ENCODE measurements around the gene MLEC.

Gene MLEC

GRCh38 chr12:120692524-120693033, 5.6 kb downstream of the MLEC start:
- no peak for DNase-seq (ENCODE audit: low read depth in 2 of 2)

DNA sequence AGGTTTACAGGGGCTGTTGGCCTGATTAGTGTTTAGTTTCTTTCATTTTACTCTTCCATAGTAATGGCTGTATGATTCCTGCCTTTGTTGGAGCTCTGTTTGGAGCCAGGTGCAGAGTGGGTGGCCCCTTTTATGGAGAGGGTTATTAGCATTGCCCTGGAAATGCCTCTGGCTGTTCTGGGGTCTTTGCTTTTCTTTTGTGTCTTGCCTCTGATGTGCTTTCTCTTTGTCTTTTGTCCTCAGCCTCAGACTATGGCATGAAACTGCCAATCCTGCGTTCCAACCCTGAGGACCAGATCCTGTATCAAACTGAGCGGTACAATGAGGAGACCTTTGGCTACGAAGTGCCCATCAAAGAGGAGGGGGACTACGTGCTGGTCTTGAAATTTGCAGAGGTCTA, 6.9 kb downstream of the MLEC start:
- no peak for DNase-seq (ENCODE audit: low read depth in 2 of 2)

GRCh38 chr12:120696626-120697025, 9.7 kb downstream of the MLEC start:
- no peak for DNase-seq (ENCODE audit: low read depth in 2 of 2)

DNA sequence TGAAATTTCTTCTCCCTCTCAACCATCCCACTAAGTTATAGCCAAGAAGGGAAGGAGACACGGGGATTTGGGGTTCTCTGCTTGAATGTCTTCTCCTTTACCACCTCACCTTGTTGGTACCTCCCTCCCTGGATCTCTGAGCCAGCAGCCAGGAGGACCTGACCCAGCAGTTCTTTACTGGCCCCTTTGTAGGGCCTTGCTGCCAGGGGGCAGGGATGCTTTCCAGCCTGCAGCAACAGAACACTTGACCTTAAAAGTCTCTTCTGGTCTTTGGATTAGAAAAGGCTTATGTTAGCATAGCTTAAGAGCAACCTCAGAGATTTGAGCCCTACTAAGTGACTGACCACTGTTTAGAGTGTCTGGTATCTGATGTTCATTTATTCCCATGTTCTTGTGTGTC, 10.4 kb downstream of the MLEC start:
- no peak for DNase-seq (ENCODE audit: low read depth in 2 of 2)

DNA sequence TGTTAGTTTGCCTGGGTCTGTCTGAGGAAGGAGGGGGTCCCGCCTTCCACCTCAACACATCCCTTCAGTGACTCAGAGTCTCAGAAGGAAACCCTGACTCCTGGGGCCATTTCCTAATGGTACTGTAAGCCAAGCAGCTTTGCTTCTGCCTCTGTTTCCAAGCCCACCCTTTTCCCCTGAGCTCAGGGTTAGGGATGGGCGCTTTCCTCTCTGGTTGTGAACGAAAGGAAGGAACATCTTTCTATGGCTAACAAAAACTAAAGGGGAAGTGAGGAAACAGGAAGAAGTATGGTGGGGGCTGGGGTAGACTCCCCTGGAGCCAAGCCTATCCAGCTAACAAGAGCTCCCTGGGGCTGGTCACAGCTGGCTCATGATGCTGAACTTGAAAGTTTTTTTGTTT, 11.7 kb downstream of the MLEC start:
- DNase-seq (ENCODE audit: low read depth in 2 of 2) = no peak

DNA sequence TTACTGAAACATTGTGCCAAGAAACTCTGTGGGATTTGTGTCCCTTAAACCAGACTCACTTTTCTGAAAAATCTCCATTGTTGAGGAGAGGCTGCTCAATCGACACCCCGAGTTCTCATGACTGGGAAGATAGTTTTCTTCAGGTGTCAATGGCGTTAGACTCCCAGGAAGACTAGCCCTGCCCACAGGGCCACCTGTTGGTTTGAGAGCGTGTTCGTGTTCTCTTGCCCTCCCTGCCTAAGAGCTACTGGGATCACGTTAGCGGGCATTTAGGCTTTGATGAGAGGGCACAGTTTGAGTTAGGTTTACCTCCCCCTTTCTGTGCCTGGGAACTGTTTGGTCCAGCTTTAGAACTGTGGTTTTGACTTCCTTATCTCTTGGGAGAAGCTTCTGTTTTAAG, 12.6 kb downstream of the MLEC start:
- DNase-seq (ENCODE audit: low read depth in 2 of 2) = no peak

DNA sequence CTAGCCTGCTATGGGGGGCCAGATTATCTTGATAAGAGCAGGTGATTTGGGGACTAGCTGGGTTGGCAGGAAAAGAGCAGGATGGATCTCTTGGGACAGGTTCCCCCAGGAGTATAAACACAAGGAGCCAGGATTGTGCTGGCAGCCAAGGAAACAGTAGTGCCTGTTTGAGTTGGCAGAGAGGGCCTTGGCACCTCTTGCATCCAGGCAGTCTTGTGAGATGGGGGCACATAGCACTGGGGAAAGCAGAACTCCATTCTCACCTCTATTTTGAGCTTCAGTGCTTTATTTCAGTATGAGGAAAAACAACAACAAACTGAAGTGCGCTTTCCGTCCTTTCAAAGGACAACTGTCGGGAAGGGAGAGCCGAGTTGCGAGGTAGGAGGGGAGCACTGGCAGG, 13.9 kb downstream of the MLEC start:
- DNase-seq (ENCODE audit: low read depth in 2 of 2) = no peak

GRCh38 chr12:120702637-120703036, 15.7 kb downstream of the MLEC start:
- DNase-seq (ENCODE audit: low read depth in 2 of 2) = no peak

- DNase-seq (ENCODE audit: low read depth in 2 of 2) = no peak
Measured at GRCh38 chr12:120703311-120703942, 16.5 kb downstream of the MLEC start.

DNA sequence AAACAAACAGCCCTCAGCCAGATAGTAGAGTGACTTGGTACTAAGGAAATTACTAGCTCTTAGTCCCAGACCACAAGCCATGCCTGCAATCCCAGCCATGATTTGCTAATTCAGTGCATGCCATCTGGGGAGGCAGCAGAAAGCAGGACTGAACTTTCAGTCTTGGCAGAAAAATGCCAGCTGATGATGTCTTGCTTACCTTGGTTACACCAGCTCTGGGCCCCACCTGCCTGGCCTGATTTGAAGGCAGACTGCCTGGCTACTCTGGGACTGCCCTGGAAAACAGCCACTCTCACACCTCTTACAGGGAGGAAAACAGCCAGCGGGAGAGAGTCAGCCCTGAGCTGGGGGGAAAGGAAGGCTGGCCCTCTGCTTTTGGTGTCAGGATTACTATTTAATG, 18.7 kb downstream of the MLEC start:
- DNase-seq (ENCODE audit: low read depth in 2 of 2) = no peak

DNA sequence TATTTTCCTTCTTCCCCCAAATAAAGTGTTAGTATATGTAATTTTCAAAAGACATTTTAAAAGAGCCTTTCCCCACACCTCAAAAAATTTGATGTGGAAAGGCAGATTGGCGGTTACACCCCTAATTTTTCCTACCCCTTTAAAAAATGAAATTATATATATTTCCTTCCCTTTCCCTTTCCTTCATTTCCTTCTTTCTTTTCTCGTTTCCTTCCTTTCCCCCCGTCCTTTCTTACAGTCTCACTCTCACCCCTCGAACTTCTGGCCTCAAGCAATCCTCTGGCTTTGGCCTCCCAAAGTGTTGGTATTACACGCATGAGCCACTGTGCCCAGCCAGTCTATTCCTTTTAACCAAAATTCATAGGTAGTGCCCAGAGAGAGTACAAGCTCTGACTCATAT, 19.1 kb downstream of the MLEC start:
- DNase-seq (ENCODE audit: low read depth in 2 of 2) = no peak

DNA sequence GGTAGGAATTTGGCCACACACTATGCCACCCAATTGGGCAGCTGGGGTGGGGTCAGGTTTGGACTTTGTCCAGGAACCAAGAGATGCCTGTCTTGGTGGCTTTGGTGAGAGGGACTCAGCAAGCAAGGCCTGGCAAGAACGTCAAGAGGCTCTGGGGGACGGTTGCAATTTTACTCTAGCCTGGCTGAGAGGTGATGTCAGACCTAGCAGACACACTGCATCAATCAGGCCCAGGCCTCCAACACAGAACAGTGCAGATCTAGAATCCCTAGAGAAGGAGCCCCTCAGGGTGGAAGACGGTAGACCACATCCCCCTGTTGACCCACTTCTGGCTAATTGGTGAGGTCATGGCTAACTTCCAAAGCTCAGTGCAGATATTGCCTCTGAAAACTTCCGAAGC, 21.7 kb downstream of the MLEC start:
- DNase-seq (ENCODE audit: low read depth in 2 of 2) = no peak

GRCh38 chr12:120710031-120710804, 23.3 kb downstream of the MLEC start, which contains the start of gene UNC119B:
Gene UNC119B, plus strand, starts transcription at chr12:120710458. Its CDS starts 17 bp downstream, at chr12:120710475.
- no peak for DNase-seq (ENCODE audit: low read depth in 2 of 2)

DNA sequence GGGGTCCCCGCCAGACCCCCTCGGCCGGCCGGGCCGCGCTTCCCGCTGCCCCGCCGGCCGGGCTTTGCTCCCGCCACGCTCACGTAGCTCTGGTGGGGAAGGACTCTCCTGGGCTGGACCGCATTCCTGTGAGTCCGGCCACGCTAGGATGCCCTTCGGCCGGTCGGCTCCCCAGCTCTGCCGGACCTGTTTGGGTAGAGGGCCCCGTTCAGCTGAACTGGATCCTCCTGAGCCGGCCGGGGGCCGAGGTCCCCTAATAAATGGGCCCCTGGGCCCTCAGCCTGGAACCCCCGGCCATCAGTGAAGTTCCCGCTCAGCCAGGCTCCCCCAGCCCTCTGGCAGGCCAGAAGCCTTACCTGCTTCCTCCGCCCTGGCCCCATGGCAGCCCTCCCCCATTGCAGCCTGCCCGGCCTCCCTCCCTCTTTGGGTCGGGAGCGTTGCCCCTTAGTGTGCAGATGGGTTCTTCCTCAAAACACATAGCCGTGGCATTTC, 23.9 kb downstream of the MLEC start:
- DNase-seq (ENCODE audit: low read depth in 2 of 2) = no peak

DNA sequence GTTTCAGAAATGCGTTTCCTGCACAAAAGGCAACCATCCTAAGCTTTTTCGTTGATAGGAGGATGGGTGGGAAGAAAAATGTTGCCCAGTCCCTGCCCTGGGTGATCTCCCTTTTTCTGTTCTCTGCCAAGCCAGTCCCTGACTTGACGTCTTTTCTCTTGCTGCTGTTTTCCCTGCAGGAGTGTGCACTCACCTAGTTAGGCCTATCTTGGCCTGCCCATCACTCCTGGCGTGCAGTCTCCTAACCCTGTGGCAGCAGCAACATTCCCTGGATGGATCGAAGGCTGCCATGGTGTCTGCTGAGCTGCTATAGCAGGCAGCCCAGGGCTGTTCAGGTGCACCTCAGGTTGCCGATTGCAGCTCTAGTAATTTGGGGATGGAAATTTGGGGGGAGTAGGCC, 24.5 kb downstream of the MLEC start:
- no peak for DNase-seq (ENCODE audit: low read depth in 2 of 2)

GRCh38 chr12:120712610-120713009, 25.7 kb downstream of the MLEC start:
- DNase-seq (ENCODE audit: low read depth in 2 of 2) = no peak

- peak; percentile 57 to 63 for DNase-seq (ENCODE audit: low read depth in 2 of 2)
Measured at GRCh38 chr12:120713861-120714482, 27.0 kb downstream of the MLEC start.

DNA sequence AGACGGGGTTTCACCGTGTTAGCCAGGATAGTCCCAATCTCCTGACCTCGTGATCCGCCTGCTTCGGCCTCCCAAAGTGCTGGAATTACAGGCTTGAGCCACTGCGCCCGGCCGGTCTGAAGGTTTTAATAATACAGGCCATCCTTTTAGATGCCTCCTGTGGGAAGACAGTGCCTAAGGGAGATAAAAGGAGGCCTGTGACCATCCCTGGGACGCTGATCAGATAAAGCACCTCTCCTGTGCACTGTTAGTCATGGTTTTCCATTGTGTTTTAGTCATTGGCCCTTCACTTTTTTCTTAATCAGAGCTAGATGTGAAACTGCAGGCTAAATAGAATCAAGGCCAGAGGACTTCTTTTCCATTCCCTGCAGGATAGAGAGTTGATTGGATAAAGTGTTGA, 31.1 kb downstream of the MLEC start:
- no peak for DNase-seq (ENCODE audit: low read depth in 2 of 2)

DNA sequence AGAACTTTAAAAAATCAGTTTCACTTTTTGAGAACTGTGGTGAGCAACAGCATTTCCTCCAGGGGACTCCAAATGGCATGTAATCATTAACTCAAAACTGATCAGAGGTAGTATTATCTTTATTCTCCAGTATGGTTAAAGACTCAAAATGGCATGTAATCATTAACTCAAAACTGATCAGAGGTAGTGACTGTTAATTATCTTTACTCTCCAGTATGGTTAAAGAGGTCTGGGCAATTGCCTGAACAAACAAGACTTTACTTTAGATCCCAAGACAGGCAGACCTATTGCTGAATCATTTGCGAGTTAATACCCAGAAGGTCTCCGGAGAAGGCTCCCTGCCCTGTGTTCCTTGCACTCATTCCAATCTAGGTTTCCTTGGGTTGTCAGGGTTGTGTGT, 32.1 kb downstream of the MLEC start:
- DNase-seq (ENCODE audit: low read depth in 2 of 2) = no peak

GRCh38 chr12:120719496-120720233, 32.7 kb downstream of the MLEC start:
- no peak for DNase-seq (ENCODE audit: low read depth in 2 of 2)

DNA sequence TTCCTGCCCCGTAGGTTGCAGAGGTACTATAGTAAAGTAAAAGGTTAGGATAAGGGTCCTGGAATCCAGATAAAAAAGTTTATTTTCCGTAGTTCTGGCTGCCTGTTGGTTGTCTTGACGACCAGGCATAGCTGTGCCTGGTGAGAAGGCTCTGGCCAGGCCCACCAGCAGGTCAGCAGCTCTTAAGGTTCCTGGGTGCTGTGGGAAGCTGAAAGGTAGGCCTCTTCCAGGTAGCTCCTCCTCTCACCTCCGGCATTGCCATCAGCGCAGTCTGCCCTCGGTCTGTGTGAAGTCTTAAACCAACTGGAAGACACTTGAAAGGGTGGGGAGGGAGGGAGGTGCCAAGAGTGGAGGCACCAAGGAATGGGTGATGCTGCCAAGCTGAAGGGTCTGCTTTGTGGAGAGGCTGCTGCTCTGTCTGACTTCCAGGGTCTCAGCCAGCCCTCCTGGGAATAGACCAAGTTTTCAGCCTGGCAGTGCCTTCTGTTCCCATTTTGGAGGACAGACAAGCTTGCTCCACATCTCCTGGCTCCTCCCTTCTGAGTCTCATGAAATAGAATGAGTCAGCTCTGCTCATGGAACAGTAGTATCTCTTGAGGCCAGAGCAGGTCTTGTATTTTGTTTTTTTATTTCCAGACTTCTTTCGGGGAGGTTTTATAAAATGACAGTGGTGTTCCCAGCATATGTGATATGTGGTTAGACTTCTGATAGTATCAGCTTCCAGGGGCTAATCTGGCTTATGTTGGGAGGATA, 33.5 kb downstream of the MLEC start:
- peak in 1 of 2 experiments; percentile 4 for DNase-seq (ENCODE audit: low read depth in 2 of 2)
